ENCODE results near the gene DNAH17.

DNA sequence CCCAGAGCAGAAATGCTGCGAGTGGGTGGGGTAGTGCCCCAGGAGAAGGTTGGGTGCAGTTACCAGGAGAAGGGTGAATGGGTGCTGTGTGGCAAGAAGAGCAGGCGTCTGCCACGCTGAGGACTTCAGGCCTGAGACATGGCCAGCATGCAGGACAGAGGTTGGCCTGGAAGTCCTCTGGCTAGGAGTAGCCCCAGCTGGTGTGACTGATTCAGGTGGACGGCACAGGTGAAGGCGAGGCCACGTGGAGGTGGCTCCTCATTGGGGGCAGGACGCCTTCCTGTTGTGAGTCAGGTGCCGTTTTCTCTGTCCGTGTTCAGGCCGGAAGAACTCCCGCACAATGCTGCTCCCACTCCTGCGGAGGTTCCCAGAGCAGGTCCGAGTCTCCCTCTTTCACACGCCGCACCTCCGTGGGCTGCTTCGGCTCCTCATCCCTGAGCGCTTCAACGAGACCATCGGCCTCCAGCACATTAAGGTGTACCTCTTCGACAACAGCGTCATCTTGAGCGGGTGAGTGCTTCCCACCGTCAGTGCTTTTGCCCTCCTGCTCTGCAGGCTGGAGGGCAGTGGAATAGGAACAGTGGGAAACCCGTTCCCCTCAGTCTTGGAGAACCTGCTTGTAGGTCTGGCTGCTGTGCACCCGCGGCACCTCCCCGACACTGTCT lies 178.0 kb downstream of the DNAH17 start:
- TF ChIP-seq, protein P1, sequence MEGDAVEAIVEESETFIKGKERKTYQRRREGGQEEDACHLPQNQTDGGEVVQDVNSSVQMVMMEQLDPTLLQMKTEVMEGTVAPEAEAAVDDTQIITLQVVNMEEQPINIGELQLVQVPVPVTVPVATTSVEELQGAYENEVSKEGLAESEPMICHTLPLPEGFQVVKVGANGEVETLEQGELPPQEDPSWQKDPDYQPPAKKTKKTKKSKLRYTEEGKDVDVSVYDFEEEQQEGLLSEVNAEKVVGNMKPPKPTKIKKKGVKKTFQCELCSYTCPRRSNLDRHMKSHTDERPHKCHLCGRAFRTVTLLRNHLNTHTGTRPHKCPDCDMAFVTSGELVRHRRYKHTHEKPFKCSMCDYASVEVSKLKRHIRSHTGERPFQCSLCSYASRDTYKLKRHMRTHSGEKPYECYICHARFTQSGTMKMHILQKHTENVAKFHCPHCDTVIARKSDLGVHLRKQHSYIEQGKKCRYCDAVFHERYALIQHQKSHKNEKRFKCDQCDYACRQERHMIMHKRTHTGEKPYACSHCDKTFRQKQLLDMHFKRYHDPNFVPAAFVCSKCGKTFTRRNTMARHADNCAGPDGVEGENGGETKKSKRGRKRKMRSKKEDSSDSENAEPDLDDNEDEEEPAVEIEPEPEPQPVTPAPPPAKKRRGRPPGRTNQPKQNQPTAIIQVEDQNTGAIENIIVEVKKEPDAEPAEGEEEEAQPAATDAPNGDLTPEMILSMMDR (IDR thresholded peaks at IDR 0.05) = no peak
- no peak for TF ChIP-seq POLR2A (IDR thresholded peaks at IDR 0.05)

Measured in lower leg skin (tissue), 3 donors.